SK-N-SH treated with all-trans-retinoic acid at 6 μM for 48 hours (cell line): Measurements from ENCODE around the gene UCN.

ENCODE experiments used
- ATAC-seq: fragments of 200-7000 bp; cut with Tn5 transposase; 3 replicates; pipeline ENCODE4 v1.9.1; 2020; ENCODE audit warnings: mild to moderate bottlenecking, moderate library complexity
- ARNTL ChIP-seq: fragments of 450-650 bp; formaldehyde crosslinking; IDR thresholded peaks from 2 replicates; pipeline ENCODE4 v1.5.0; 2020; ENCODE audit warnings: low read depth, mild to moderate bottlenecking, moderate library complexity, borderline replicate concordance
- BACH2 ChIP-seq: fragments of 250-450 bp; sonication (Bioruptor Pico); IDR thresholded peaks from 2 replicates; pipeline ENCODE4 v1.9.0; 2021; ENCODE audit warnings: mild to moderate bottlenecking, borderline replicate concordance
- CSDC2 ChIP-seq: fragments of 250-450 bp; sonication (Bioruptor Pico); IDR thresholded peaks from 2 replicates; pipeline ENCODE4 v1.5.0; 2020; ENCODE audit warnings: mild to moderate bottlenecking, moderate library complexity
- GLIS3 ChIP-seq: fragments of 250-450 bp; sonication (Bioruptor Pico); IDR thresholded peaks from 2 replicates; pipeline ENCODE4 v1.5.0; 2020; ENCODE audit warnings: mild to moderate bottlenecking, moderate library complexity
- OSR1 ChIP-seq: fragments of 250-450 bp; sonication (Bioruptor Pico); IDR thresholded peaks from 2 replicates; pipeline ENCODE4 v1.8.0; 2022; ENCODE audit warnings: moderate library complexity, mild to moderate bottlenecking, inconsistent platforms
- PPARA ChIP-seq: fragments of 250-450 bp; sonication (Bioruptor Pico); IDR thresholded peaks from 2 replicates; pipeline ENCODE4 v1.5.0; 2020; ENCODE audit warnings: mild to moderate bottlenecking, borderline replicate concordance
- SNAI2 ChIP-seq: fragments of 250-450 bp; sonication (Bioruptor Pico); IDR thresholded peaks from 2 replicates; pipeline ENCODE4 v1.5.0; 2020; ENCODE audit warnings: mild to moderate bottlenecking, moderate library complexity
- TCF4 ChIP-seq: fragments of 250-450 bp; sonication (Bioruptor Pico); IDR thresholded peaks from 2 replicates; pipeline ENCODE4 v1.8.0; 2021; ENCODE audit warnings: mild to moderate bottlenecking, moderate library complexity, borderline replicate concordance
- ZC3H10 ChIP-seq: fragments of 250-450 bp; sonication (Bioruptor Pico); IDR thresholded peaks from 2 replicates; pipeline ENCODE4 v1.5.1; 2021; ENCODE audit warnings: mild to moderate bottlenecking, moderate library complexity
- ZFP3 ChIP-seq: fragments of 250-450 bp; sonication (Bioruptor Pico); IDR thresholded peaks from 2 replicates; pipeline ENCODE4 v1.5.0; 2020; ENCODE audit warnings: mild to moderate bottlenecking, moderate library complexity
- ZFP30 ChIP-seq: fragments of 450-650 bp; formaldehyde crosslinking; IDR thresholded peaks from 2 replicates; pipeline ENCODE4 v1.5.0; 2022; ENCODE audit warnings: mild to moderate bottlenecking, moderate library complexity
- ZNF565 ChIP-seq: fragments of 450-650 bp; formaldehyde crosslinking; conservative IDR thresholded peaks from 2 replicates; pipeline ENCODE4 v1.5.0; 2020; ENCODE audit warnings: low read depth, mild to moderate bottlenecking, moderate library complexity
- ZNF70 ChIP-seq: fragments of 450-650 bp; formaldehyde crosslinking; IDR thresholded peaks from 2 replicates; pipeline ENCODE4 v1.5.0; 2020; ENCODE audit warnings: mild to moderate bottlenecking, moderate library complexity
- ZNF8 ChIP-seq: fragments of 450-650 bp; formaldehyde crosslinking; IDR thresholded peaks from 2 replicates; pipeline ENCODE4 v1.5.0; 2020; ENCODE audit warnings: mild to moderate bottlenecking, moderate library complexity
- TF ChIP-seq, protein P1 (sequence below): fragments of 250-450 bp; sonication (Bioruptor Pico); IDR thresholded peaks from 2 replicates; pipeline ENCODE4 v1.5.1; 2020; ENCODE audit warnings: low read depth, mild to moderate bottlenecking, moderate library complexity
- TF ChIP-seq, protein P2 (sequence below): fragments of 250-450 bp; sonication (Bioruptor Pico); IDR thresholded peaks from 2 replicates; pipeline ENCODE4 v1.8.0; 2021; ENCODE audit warnings: low read depth, mild to moderate bottlenecking, moderate library complexity, borderline replicate concordance
- TF ChIP-seq, protein P3 (sequence below): fragments of 250-450 bp; sonication (Bioruptor Pico); IDR thresholded peaks from 2 replicates; pipeline ENCODE4 v1.8.0; 2020; ENCODE audit warnings: mild to moderate bottlenecking, moderate library complexity, borderline replicate concordance
- TF ChIP-seq, protein P4 (sequence below): fragments of 250-450 bp; sonication (Bioruptor Pico); IDR thresholded peaks from 2 replicates; pipeline ENCODE4 v1.5.0; 2020; ENCODE audit warnings: mild to moderate bottlenecking, moderate library complexity

The UCN gene

DNA sequence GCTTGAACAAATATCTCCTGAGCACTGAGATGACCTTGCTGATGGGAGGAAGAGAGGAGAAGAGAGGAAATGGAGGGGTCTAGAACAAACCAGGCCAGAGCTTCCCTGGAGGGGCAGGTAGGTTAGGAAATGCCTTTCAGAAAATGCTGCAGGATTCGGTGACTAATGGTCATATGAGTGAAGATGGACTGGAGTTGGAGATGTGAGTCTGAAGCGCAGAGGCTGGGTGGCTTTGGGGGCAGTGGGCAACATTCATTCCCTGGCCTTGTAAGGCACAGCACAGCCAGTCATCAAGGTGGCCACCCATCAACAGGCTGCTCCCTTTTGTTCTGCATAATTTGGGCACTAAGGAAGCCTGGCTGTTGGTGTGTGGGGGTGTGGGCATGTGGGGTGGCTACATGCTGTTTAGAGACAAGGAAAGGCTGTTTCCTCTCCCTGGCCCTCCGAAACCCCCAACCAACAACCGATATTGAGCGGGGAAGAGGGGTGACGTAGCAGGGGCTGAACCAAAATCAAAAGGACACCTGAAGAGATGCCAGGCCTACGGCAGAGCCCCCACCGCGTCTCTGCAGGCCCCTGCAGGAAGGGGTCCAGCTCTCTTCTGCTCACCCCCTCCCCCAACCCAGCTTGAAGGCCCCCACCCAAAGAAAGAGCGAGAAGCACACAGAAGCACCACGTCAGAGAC, 46.9 kb downstream of the UCN start:
- ATAC-seq: no peak
- TF ChIP-seq PPARA (CRISPR knock-in tag): no peak
- TF ChIP-seq GLIS3: no peak
- no peak for TF ChIP-seq BACH2 (CRISPR knock-in tag)
- no peak for TF ChIP-seq TCF4 (CRISPR knock-in tag)
- TF ChIP-seq SNAI2 (CRISPR knock-in tag): no peak
- no peak for TF ChIP-seq OSR1
- TF ChIP-seq, protein P1, sequence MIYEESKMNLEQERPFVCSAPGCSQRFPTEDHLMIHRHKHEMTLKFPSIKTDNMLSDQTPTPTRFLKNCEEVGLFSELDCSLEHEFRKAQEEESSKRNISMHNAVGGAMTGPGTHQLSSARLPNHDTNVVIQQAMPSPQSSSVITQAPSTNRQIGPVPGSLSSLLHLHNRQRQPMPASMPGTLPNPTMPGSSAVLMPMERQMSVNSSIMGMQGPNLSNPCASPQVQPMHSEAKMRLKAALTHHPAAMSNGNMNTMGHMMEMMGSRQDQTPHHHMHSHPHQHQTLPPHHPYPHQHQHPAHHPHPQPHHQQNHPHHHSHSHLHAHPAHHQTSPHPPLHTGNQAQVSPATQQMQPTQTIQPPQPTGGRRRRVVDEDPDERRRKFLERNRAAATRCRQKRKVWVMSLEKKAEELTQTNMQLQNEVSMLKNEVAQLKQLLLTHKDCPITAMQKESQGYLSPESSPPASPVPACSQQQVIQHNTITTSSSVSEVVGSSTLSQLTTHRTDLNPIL (CRISPR knock-in tag): no peak
- TF ChIP-seq, protein P2, sequence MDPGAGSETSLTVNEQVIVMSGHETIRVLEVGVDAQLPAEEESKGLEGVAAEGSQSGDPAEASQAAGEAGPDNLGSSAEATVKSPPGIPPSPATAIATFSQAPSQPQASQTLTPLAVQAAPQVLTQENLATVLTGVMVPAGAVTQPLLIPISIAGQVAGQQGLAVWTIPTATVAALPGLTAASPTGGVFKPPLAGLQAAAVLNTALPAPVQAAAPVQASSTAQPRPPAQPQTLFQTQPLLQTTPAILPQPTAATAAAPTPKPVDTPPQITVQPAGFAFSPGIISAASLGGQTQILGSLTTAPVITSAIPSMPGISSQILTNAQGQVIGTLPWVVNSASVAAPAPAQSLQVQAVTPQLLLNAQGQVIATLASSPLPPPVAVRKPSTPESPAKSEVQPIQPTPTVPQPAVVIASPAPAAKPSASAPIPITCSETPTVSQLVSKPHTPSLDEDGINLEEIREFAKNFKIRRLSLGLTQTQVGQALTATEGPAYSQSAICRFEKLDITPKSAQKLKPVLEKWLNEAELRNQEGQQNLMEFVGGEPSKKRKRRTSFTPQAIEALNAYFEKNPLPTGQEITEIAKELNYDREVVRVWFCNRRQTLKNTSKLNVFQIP (CRISPR knock-in tag): no peak
- TF ChIP-seq CSDC2 (CRISPR knock-in tag): no peak
- no peak for TF ChIP-seq ZC3H10 (CRISPR knock-in tag)
- TF ChIP-seq ZNF565 (CRISPR knock-in tag): no peak
- TF ChIP-seq, protein P3, sequence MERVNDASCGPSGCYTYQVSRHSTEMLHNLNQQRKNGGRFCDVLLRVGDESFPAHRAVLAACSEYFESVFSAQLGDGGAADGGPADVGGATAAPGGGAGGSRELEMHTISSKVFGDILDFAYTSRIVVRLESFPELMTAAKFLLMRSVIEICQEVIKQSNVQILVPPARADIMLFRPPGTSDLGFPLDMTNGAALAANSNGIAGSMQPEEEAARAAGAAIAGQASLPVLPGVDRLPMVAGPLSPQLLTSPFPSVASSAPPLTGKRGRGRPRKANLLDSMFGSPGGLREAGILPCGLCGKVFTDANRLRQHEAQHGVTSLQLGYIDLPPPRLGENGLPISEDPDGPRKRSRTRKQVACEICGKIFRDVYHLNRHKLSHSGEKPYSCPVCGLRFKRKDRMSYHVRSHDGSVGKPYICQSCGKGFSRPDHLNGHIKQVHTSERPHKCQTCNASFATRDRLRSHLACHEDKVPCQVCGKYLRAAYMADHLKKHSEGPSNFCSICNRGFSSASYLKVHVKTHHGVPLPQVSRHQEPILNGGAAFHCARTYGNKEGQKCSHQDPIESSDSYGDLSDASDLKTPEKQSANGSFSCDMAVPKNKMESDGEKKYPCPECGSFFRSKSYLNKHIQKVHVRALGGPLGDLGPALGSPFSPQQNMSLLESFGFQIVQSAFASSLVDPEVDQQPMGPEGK: no peak
- TF ChIP-seq ZFP30 (CRISPR knock-in tag): no peak
- TF ChIP-seq ZFP3: no peak
- TF ChIP-seq, protein P4, sequence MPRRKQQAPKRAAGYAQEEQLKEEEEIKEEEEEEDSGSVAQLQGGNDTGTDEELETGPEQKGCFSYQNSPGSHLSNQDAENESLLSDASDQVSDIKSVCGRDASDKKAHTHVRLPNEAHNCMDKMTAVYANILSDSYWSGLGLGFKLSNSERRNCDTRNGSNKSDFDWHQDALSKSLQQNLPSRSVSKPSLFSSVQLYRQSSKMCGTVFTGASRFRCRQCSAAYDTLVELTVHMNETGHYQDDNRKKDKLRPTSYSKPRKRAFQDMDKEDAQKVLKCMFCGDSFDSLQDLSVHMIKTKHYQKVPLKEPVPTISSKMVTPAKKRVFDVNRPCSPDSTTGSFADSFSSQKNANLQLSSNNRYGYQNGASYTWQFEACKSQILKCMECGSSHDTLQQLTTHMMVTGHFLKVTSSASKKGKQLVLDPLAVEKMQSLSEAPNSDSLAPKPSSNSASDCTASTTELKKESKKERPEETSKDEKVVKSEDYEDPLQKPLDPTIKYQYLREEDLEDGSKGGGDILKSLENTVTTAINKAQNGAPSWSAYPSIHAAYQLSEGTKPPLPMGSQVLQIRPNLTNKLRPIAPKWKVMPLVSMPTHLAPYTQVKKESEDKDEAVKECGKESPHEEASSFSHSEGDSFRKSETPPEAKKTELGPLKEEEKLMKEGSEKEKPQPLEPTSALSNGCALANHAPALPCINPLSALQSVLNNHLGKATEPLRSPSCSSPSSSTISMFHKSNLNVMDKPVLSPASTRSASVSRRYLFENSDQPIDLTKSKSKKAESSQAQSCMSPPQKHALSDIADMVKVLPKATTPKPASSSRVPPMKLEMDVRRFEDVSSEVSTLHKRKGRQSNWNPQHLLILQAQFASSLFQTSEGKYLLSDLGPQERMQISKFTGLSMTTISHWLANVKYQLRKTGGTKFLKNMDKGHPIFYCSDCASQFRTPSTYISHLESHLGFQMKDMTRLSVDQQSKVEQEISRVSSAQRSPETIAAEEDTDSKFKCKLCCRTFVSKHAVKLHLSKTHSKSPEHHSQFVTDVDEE (CRISPR knock-in tag): no peak
- no peak for TF ChIP-seq ARNTL (CRISPR knock-in tag)
- no peak for TF ChIP-seq ZNF8 (CRISPR knock-in tag)

DNA sequence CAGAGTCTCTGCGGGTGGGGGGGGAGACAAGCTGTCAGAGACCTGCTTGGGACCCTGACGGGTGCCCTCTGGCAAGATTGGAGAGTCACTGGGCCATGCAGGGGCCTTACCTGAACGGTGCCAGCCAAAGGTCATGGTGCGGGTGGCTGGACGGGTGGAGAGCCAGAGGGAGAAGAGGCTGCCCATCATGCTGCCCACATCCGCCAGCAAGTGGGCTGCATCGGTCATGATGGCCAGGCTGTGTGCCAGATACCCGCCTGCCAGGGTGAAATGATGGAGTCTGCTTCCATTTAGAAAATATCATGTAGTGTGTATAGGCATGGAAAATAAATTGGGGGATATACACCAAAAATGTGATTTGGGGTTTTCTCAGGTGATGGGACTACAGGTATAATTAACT, 50.2 kb downstream of the UCN start:
- TF ChIP-seq CSDC2 (CRISPR knock-in tag) (no peak), ZNF70 (no peak), BACH2 (CRISPR knock-in tag) (no peak), OSR1 (no peak), SNAI2 (CRISPR knock-in tag) (no peak)
- ATAC-seq: no peak
